ENCODE data around the gene TIMP1.

TIMP1 gene

GRCh38 chrX:47574076-47574546, 8.1 kb upstream of the TIMP1 start:
- Histone ChIP-seq H3K9me3 (ENCODE audit: insufficient read depth, low read length) (no peaks in the 10 kb centered on the region), H3K4me2 (ENCODE audit: low read length) (no peak overlapping the region), H4K20me1 (ENCODE audit: insufficient read depth, low read length) (no peaks in the 10 kb centered on the region), H3K4me3 (ENCODE audit: low read length) (no peak overlapping the region), H3K36me3 (replicated peaks; ENCODE audit: low read depth, low read length) (peaks cover 16% of the 10 kb centered on the region), H3K9ac (ENCODE audit: low read length) (no peak overlapping the region), H2AFZ (ENCODE audit: low read depth, low read length) (no peak overlapping the region), H3K79me2 (ENCODE audit: low read length) (no peaks in the 10 kb centered on the region), H3K27ac (ENCODE audit: low read length) (no peak overlapping the region), H3K27me3 (ENCODE audit: low read depth, low read length) (no peaks in the 10 kb centered on the region), H3K4me1 (ENCODE audit: low read length) (peaks cover 13% of the 10 kb centered on the region)
- TF ChIP-seq EZH2phosphoT487 (IDR thresholded peaks at IDR 0.05; ENCODE audit: low read depth) (no peak), CTCF (IDR thresholded peaks at IDR 0.05; ENCODE audit: low read depth, low read length) (no peak)

- H3K4me2 ChIP-seq (ENCODE audit: low read length): no peak overlapping the region
- H3K4me3 ChIP-seq (ENCODE audit: low read length): no peak overlapping the region
- no peak overlapping the region for H2AFZ ChIP-seq (ENCODE audit: low read depth, low read length)
- TF ChIP-seq EZH2phosphoT487 (IDR thresholded peaks at IDR 0.05; ENCODE audit: low read depth): no peak
- no peak for TF ChIP-seq CTCF (IDR thresholded peaks at IDR 0.05; ENCODE audit: low read depth, low read length)
- H3K9ac ChIP-seq (ENCODE audit: low read length): no peak overlapping the region
- no peaks in the 10 kb centered on the region for H3K27me3 ChIP-seq (ENCODE audit: low read depth, low read length)
- no peak overlapping the region for H3K27ac ChIP-seq (ENCODE audit: low read length)
- peaks cover 10% of the 10 kb centered on the region for H3K36me3 ChIP-seq (replicated peaks; ENCODE audit: low read depth, low read length)
- peaks cover 18% of the 10 kb centered on the region for H3K4me1 ChIP-seq (ENCODE audit: low read length)
- H3K9me3 ChIP-seq (ENCODE audit: insufficient read depth, low read length): no peaks in the 10 kb centered on the region
- no peaks in the 10 kb centered on the region for H4K20me1 ChIP-seq (ENCODE audit: insufficient read depth, low read length)
- no peaks in the 10 kb centered on the region for H3K79me2 ChIP-seq (ENCODE audit: low read length)
These were observed 7.5 kb upstream of the TIMP1 start for GRCh38 chrX:47574547-47575301.

- TF ChIP-seq CTCF (IDR thresholded peaks at IDR 0.05; ENCODE audit: low read depth, low read length): no peak
- no peak for TF ChIP-seq EZH2phosphoT487 (IDR thresholded peaks at IDR 0.05; ENCODE audit: low read depth)
- Histone ChIP-seq H2AFZ (ENCODE audit: low read depth, low read length) (no peak overlapping the region), H3K79me2 (ENCODE audit: low read length) (no peaks in the 10 kb centered on the region), H3K4me2 (ENCODE audit: low read length) (no peak overlapping the region), H3K9me3 (ENCODE audit: insufficient read depth, low read length) (no peaks in the 10 kb centered on the region), H4K20me1 (ENCODE audit: insufficient read depth, low read length) (no peaks in the 10 kb centered on the region), H3K36me3 (replicated peaks; ENCODE audit: low read depth, low read length) (peaks cover 8% of the 10 kb centered on the region), H3K4me1 (ENCODE audit: low read length) (peaks cover 24% of the 10 kb centered on the region), H3K9ac (ENCODE audit: low read length) (no peak overlapping the region), H3K27me3 (ENCODE audit: low read depth, low read length) (no peaks in the 10 kb centered on the region), H3K4me3 (ENCODE audit: low read length) (no peak overlapping the region), H3K27ac (ENCODE audit: low read length) (no peak overlapping the region)
These were observed 6.0 kb upstream of the TIMP1 start for GRCh38 chrX:47576021-47576898.

GRCh38 chrX:47577424-47577823, 4.8 kb upstream of the TIMP1 start:
- H3K27me3 ChIP-seq (ENCODE audit: low read depth, low read length): no peaks in the 10 kb centered on the region
- peaks cover 31% of the 10 kb centered on the region for H3K4me1 ChIP-seq (ENCODE audit: low read length)
- no peaks in the 10 kb centered on the region for H3K36me3 ChIP-seq (replicated peaks; ENCODE audit: low read depth, low read length)
- no peaks in the 10 kb centered on the region for H3K79me2 ChIP-seq (ENCODE audit: low read length)
- no peak overlapping the region for H2AFZ ChIP-seq (ENCODE audit: low read depth, low read length)
- H3K4me3 ChIP-seq (ENCODE audit: low read length): no peak overlapping the region
- no peak overlapping the region for H3K4me2 ChIP-seq (ENCODE audit: low read length)
- H3K9me3 ChIP-seq (ENCODE audit: insufficient read depth, low read length): no peaks in the 10 kb centered on the region
- H4K20me1 ChIP-seq (ENCODE audit: insufficient read depth, low read length): no peaks in the 10 kb centered on the region
- no peak overlapping the region for H3K27ac ChIP-seq (ENCODE audit: low read length)
- no peak for TF ChIP-seq EZH2phosphoT487 (IDR thresholded peaks at IDR 0.05; ENCODE audit: low read depth)
- TF ChIP-seq CTCF (IDR thresholded peaks at IDR 0.05; ENCODE audit: low read depth, low read length): no peak
- no peak overlapping the region for H3K9ac ChIP-seq (ENCODE audit: low read length)
